Measurements from ENCODE around the gene FRMD4A. TPM values are rescaled to one million over a fixed set of nuclear protein-coding genes. Genes with fewer than 3 reads are reported as not detected.

Gene FRMD4A
- total RNA-seq, 2 donors from 2014 or later = 8.6 to 10.2 TPM

GRCh38 chr10:14016011-14016536 is 314.6 kb downstream of the FRMD4A start:
- no peak for TF ChIP-seq CTCF (IDR thresholded peaks at IDR 0.05)
- Histone ChIP-seq H3K36me3 (no peaks in the 10 kb centered on the region), H3K4me3 (no peak overlapping the region), H3K9me3 (no peaks in the 10 kb centered on the region), H3K4me1 (no peaks in the 10 kb centered on the region), H3K9ac (ENCODE audit: low read depth in 2 of 2, low read length in 2 of 2) (no peak overlapping the region), H3K27me3 (no peaks in the 10 kb centered on the region), H3K27ac (no peak overlapping the region)
- DNase-seq = peak; percentile 41
- intact Hi-C loops (cut with DNase I) = no loop called here

GRCh38 chr10:14014423-14014822 is 316.3 kb downstream of the FRMD4A start:
- TF ChIP-seq CTCF (IDR thresholded peaks at IDR 0.05) = no peak
- intact Hi-C loops (cut with DNase I) = no loop called here
- Histone ChIP-seq H3K27me3 (no peaks in the 10 kb centered on the region), H3K9ac (ENCODE audit: low read depth in 2 of 2, low read length in 2 of 2) (no peak overlapping the region), H3K36me3 (no peaks in the 10 kb centered on the region), H3K27ac (no peak overlapping the region), H3K4me3 (no peak overlapping the region), H3K9me3 (no peaks in the 10 kb centered on the region), H3K4me1 (no peaks in the 10 kb centered on the region)
- no peak for DNase-seq

GRCh38 chr10:14010769-14011574 is 319.8 kb downstream of the FRMD4A start:
- Histone ChIP-seq H3K27ac (no peak overlapping the region), H3K36me3 (no peaks in the 10 kb centered on the region), H3K9me3 (no peaks in the 10 kb centered on the region), H3K27me3 (no peaks in the 10 kb centered on the region), H3K9ac (ENCODE audit: low read depth in 2 of 2, low read length in 2 of 2) (no peak overlapping the region), H3K4me3 (no peak overlapping the region), H3K4me1 (no peaks in the 10 kb centered on the region)
- intact Hi-C loops (cut with DNase I) = no loop called here
- TF ChIP-seq CTCF (IDR thresholded peaks at IDR 0.05) = no peak
- DNase-seq = no peak

- no peak for DNase-seq
- no peaks in the 10 kb centered on the region for H3K36me3 ChIP-seq
- TF ChIP-seq CTCF (IDR thresholded peaks at IDR 0.05) = no peak
- intact Hi-C loops (cut with DNase I) = no loop called here
- no peaks in the 10 kb centered on the region for H3K9me3 ChIP-seq
- no peak overlapping the region for H3K4me3 ChIP-seq
- H3K9ac ChIP-seq (ENCODE audit: low read depth in 2 of 2, low read length in 2 of 2) = no peak overlapping the region
- H3K27me3 ChIP-seq = no peaks in the 10 kb centered on the region
- no peaks in the 10 kb centered on the region for H3K4me1 ChIP-seq
- peak overlapping the region; percentile 12 for H3K27ac ChIP-seq
Measured at GRCh38 chr10:14010101-14010558, 320.6 kb downstream of the FRMD4A start.

GRCh38 chr10:14009371-14010100 is 321.2 kb downstream of the FRMD4A start:
- intact Hi-C loops (cut with DNase I) = no loop called here
- Histone ChIP-seq H3K9ac (ENCODE audit: low read depth in 2 of 2, low read length in 2 of 2) (no peak overlapping the region), H3K4me1 (no peaks in the 10 kb centered on the region), H3K36me3 (no peaks in the 10 kb centered on the region), H3K9me3 (no peaks in the 10 kb centered on the region), H3K27ac (peak overlapping the region; percentile 12), H3K27me3 (no peaks in the 10 kb centered on the region), H3K4me3 (peak overlapping the region; percentile 10)
- TF ChIP-seq CTCF (IDR thresholded peaks at IDR 0.05) = no peak
- DNase-seq = no peak
